NB4 (cell line): Measurements from ENCODE around the gene MDH1.
"Not testable (repeated sequence)": the region's sequence is repeated elsewhere in the genome, so short reads cannot be mapped to it uniquely, and the experiment has no call there.

Source experiments
- DNase-seq: peaks from one replicate; pipeline ENCODE4 v3.0.0; 2010; ENCODE audit warnings: low read depth
- H3K4me3 ChIP-seq: one replicate; pipeline ENCODE4 v1.5.1; 2011; ENCODE audit warnings: mild to moderate bottlenecking, low read depth, low read length, moderate library complexity
- CTCF ChIP-seq: IDR thresholded peaks from one replicate; pipeline ENCODE4 v1.5.1; 2012; ENCODE audit warnings: low read depth, low read length
- MAX ChIP-seq: IDR thresholded peaks from 2 replicates; pipeline ENCODE4 v1.6.1; 2011; ENCODE audit warnings: low read depth, low read length
- MYC ChIP-seq: IDR thresholded peaks from 2 replicates; pipeline ENCODE4 v1.6.1; 2011; ENCODE audit warnings: low read depth, low read length
- POLR2A ChIP-seq: IDR thresholded peaks from 2 replicates; pipeline ENCODE4 v1.6.1; 2011; ENCODE audit warnings: mild to moderate bottlenecking; ENCODE audit not compliant: insufficient read length; ENCODE audit errors: extremely low read depth

Gene MDH1

GRCh38 chr2:63622751-63623150 is 34.0 kb downstream of the MDH1 start:
- no peak for TF ChIP-seq CTCF
- TF ChIP-seq MYC: no peak
- TF ChIP-seq POLR2A: no peak
- no peak for TF ChIP-seq MAX
- no peak overlapping the region for H3K4me3 ChIP-seq
- DNase-seq: no peak

GRCh38 chr2:63623763-63624162 is 35.0 kb downstream of the MDH1 start:
- H3K4me3 ChIP-seq, DNase-seq: not testable (repeated sequence)

- no peak overlapping the region for H3K4me3 ChIP-seq
- TF ChIP-seq CTCF: no peak
- TF ChIP-seq POLR2A: no peak
- no peak for TF ChIP-seq MYC
- no peak for TF ChIP-seq MAX
- no peak for DNase-seq
Measured at GRCh38 chr2:63627866-63628265, 39.1 kb downstream of the MDH1 start.

- no peak overlapping the region for H3K4me3 ChIP-seq
- DNase-seq: no peak
- TF ChIP-seq MAX: no peak
- no peak for TF ChIP-seq POLR2A
- TF ChIP-seq MYC: no peak
- TF ChIP-seq CTCF: no peak
Measured at GRCh38 chr2:63628403-63628942, 39.7 kb downstream of the MDH1 start.

- no peak overlapping the region for H3K4me3 ChIP-seq
- DNase-seq: no peak
- no peak for TF ChIP-seq MYC
- TF ChIP-seq MAX: no peak
- TF ChIP-seq CTCF: no peak
- TF ChIP-seq POLR2A: no peak
Measured at GRCh38 chr2:63631501-63631900, 42.7 kb downstream of the MDH1 start.

GRCh38 chr2:63632382-63632781 is 43.6 kb downstream of the MDH1 start:
- DNase-seq: no peak
- TF ChIP-seq MYC: no peak
- no peak for TF ChIP-seq MAX
- no peak overlapping the region for H3K4me3 ChIP-seq

- TF ChIP-seq MYC: no peak
- no peak for TF ChIP-seq MAX
- no peak for TF ChIP-seq CTCF
- TF ChIP-seq POLR2A: no peak
- no peak for DNase-seq
- no peak overlapping the region for H3K4me3 ChIP-seq
Measured at GRCh38 chr2:63639344-63639743, 50.6 kb downstream of the MDH1 start.
